HepG2 (cell line): ENCODE results near the gene GPATCH8. TPM values are rescaled to one million over a fixed set of nuclear protein-coding genes. Genes with fewer than 3 reads are reported as not detected.

Experiments
- ATAC-seq: fragments of 200-7000 bp; cut with Tn5 transposase; 3 replicates; pipeline ENCODE4 v1.9.1; 2020; ENCODE audit warnings: mild to moderate bottlenecking, moderate library complexity
- BruUV-seq: library from RNA; stranded (reverse); fragments of 400-500 nt; replicated peaks from 2 replicates; lab custom pipeline; 2021; lab: Mats Ljungman, UMichigan
- CTCF ChIA-PET: fragments of 300-600 bp; formaldehyde crosslinking; extraction: SDS; loops from one replicate; lab custom pipeline; 2021; ENCODE audit warnings: low total read pairs, inconsistent platforms, low intra/inter-chr PET ratio; lab: Yijun Ruan, JAX
- POLR2A ChIA-PET: fragments of 350-600 bp; sonication (Branson Sonifier 250); formaldehyde crosslinking; loops from one replicate; lab custom pipeline; 2020; ENCODE audit warnings: antibody characterized with exemption, inconsistent platforms; lab: Yijun Ruan, JAX
- DNase-seq: peaks from one replicate; pipeline ENCODE4 v3.0.0-alpha.2; 2015; ENCODE audit warnings: low spot score
- FAIRE-seq: peaks from 3 replicates; lab custom pipeline; 2011; peaks lifted over from hg19 to GRCh38; lab: Jason Lieb, UNC
- H2AFZ ChIP-seq: one replicate; pipeline ENCODE4 v1.6.1; 2011; ENCODE audit warnings: low read length, inconsistent platforms
- H3K27ac ChIP-seq: fragments of 300-600 bp; 3 replicates; pipeline ENCODE4 v1.8.0; 2011; ENCODE audit warnings: mixed run types, mild to moderate bottlenecking, mixed read lengths, low read length, inconsistent platforms; ENCODE audit not compliant: insufficient read depth; ENCODE audit errors: extremely low read length
- H3K27me3 ChIP-seq, 2 experiments: fragments of 200-600 bp in 1 of 2; 2 replicates in 1 of 2; 3 replicates in 1 of 2; pipeline versions ENCODE4 v1.6.0 to v1.8.0; 2011; ENCODE audit warnings: low read length in 2 of 2, mild to moderate bottlenecking in 2 of 2, moderate library complexity in 2 of 2, inconsistent platforms in 1 of 2; ENCODE audit not compliant: insufficient read depth in 2 of 2, control insufficient read depth in 1 of 2
- H3K36me3 ChIP-seq, 2 experiments: fragments of 200-600 bp in 1 of 2; replicated peaks in 1 of 2; 2 replicates in 1 of 2; 3 replicates in 1 of 2; pipeline versions ENCODE4 v1.5.1 to v1.8.0; 2011; ENCODE audit warnings: low read length in 2 of 2, inconsistent platforms in 1 of 2; ENCODE audit not compliant: insufficient read depth in 2 of 2, control insufficient read depth in 1 of 2
- H3K4me1 ChIP-seq: 2 replicates; pipeline ENCODE4 v1.5.1; 2012; ENCODE audit warnings: low read length, inconsistent platforms; ENCODE audit not compliant: insufficient read depth
- H3K4me2 ChIP-seq: 2 replicates; pipeline ENCODE4 v1.6.0; 2011; ENCODE audit warnings: low read depth, low read length, inconsistent platforms
- H3K4me3 ChIP-seq, 3 experiments: fragments of 200-600 bp in 1 of 3; sonication (generic), shearing (Covaris generic) in 1 of 3; replicated peaks in 1 of 3; 2 replicates each; pipeline ENCODE4 v1.5.1; 2011 to 2016; ENCODE audit warnings: low read length in 3 of 3, inconsistent platforms in 2 of 3, low read depth in 2 of 3, mild to moderate bottlenecking in 2 of 3, control low read depth in 1 of 3, mixed read lengths in 1 of 3; ENCODE audit not compliant: insufficient read depth in 1 of 3
- H3K79me2 ChIP-seq: one replicate; pipeline ENCODE4 v1.6.1; 2011; ENCODE audit warnings: low read length, inconsistent platforms; ENCODE audit not compliant: insufficient read depth
- H3K9ac ChIP-seq: 2 replicates; pipeline ENCODE4 v1.6.0; 2011; ENCODE audit warnings: mild to moderate bottlenecking, low read depth, low read length, inconsistent platforms; ENCODE audit not compliant: insufficient read depth
- H3K9me3 ChIP-seq: 2 replicates; pipeline ENCODE4 v1.5.1; 2012; ENCODE audit warnings: mild to moderate bottlenecking, low read length
- H4K20me1 ChIP-seq: 2 replicates; pipeline ENCODE4 v1.6.0; 2011; ENCODE audit warnings: inconsistent platforms, mild to moderate bottlenecking, low read length, moderate library complexity; ENCODE audit not compliant: insufficient read depth
- ATF7 ChIP-seq, 2 experiments: fragments of 450-650 bp in 1 of 2; sonication (generic) in 1 of 2; formaldehyde crosslinking in 1 of 2; IDR thresholded peaks; 2 replicates each; pipeline versions ENCODE4 v1.4.0 to v1.6.1; 2016 to 2020; ENCODE audit warnings: antibody characterized with exemption in 1 of 2, mild to moderate bottlenecking in 1 of 2, missing genetic modification reagents in 1 of 2
- KLF11 ChIP-seq: IDR thresholded peaks from 2 replicates; pipeline ENCODE4 v1.6.1; 2016; ENCODE audit warnings: missing compliant biosample characterization
- PRPF4 ChIP-seq: fragments of 200-400 bp; formaldehyde crosslinking; IDR thresholded peaks from 2 replicates; pipeline ENCODE4 v1.6.1; 2016; ENCODE audit warnings: low read length, low read depth; ENCODE audit not compliant: poor library complexity, severe bottlenecking
- SIN3B ChIP-seq: fragments of 150-350 bp; IDR thresholded peaks from 2 replicates; pipeline ENCODE4 v1.6.1; 2014; ENCODE audit warnings: low read length
- TSC22D2 ChIP-seq: sonication (generic); formaldehyde crosslinking; IDR thresholded peaks from 2 replicates; pipeline ENCODE4 v1.5.1; 2020; ENCODE audit warnings: missing genetic modification reagents, mild to moderate bottlenecking, borderline replicate concordance
- WGBS: methylation state at CpG from one replicate; pipeline ENCODE4 v1.1.6; 2017; ENCODE audit warnings: low lambda C conversion rate; 5-methylcytosine and 5-hydroxymethylcytosine counted together
- in situ Hi-C: cut with HindIII; loops from 2 replicates; pipeline ENCODE4 v1.10.0; 2017; ENCODE audit warnings: low pct_unique_long_range_greater_than_20kb; ENCODE audit not compliant: extremely low pct_ligation_motif_present
- intact Hi-C: fragments of 100-400 bp; cut with micrococcal nuclease; formaldehyde crosslinking; loops from one replicate; pipeline ENCODE4 v1.10.0; 2022; ENCODE audit not compliant: unreplicated experiment
- polyA plus RNA-seq, 8 experiments: library from polyadenylated mRNA; depleted of rRNA in 3 of 8; stranded (reverse) in 7 of 8; unstranded in 1 of 8; fragments of >200 nt; fragmentation: Illumina TruSeq in 4 of 8; extraction: Trizol in 4 of 8; gene quantifications; 2 replicates each; pipeline versions ENCODE4 v1.2.1 to v1.2.3, GENCODE V29; 2011 to 2016; ENCODE audit warnings: low read depth in 4 of 8, missing spikeins in 1 of 8, mixed read lengths in 1 of 8; ENCODE audit not compliant: insufficient read depth in 1 of 8
- total RNA-seq, 5 experiments: library from RNA; depleted of rRNA; stranded (reverse); fragments of >200 nt; fragmentation: Illumina TruSeq; extraction: Trizol; gene quantifications; 2 replicates each; pipeline ENCODE4 v1.2.3, GENCODE V29; 2016; ENCODE audit warnings: low read depth in 1 of 5
- TF ChIP-seq, protein P1 (sequence below): sonication (generic); formaldehyde crosslinking; IDR thresholded peaks from 2 replicates; pipeline ENCODE4 v1.8.0; 2022; ENCODE audit warnings: low read depth, missing genetic modification reagents
- TF ChIP-seq, protein P2 (sequence below): sonication (generic); formaldehyde crosslinking; IDR thresholded peaks from 2 replicates; pipeline ENCODE4 v1.5.0; 2020; ENCODE audit warnings: mild to moderate bottlenecking, missing genetic modification reagents
- TF ChIP-seq, protein P3 (sequence below): sonication (generic); formaldehyde crosslinking; IDR thresholded peaks from 2 replicates; pipeline ENCODE4 v1.4.0; 2020; ENCODE audit warnings: missing genetic modification reagents, mild to moderate bottlenecking, borderline replicate concordance
- TF ChIP-seq, protein P4 (sequence below): sonication (generic); formaldehyde crosslinking; IDR thresholded peaks from 2 replicates; pipeline ENCODE4 v1.8.1; 2023; ENCODE audit warnings: mild to moderate bottlenecking, missing genetic modification reagents, borderline replicate concordance

The GPATCH8 gene
- total and polyA plus RNA-seq, 2 of the 13 experiments (the other 11 are each of a cell fraction or from before 2014, with no cell fraction given) = 20.7 to 21.5 TPM

DNA sequence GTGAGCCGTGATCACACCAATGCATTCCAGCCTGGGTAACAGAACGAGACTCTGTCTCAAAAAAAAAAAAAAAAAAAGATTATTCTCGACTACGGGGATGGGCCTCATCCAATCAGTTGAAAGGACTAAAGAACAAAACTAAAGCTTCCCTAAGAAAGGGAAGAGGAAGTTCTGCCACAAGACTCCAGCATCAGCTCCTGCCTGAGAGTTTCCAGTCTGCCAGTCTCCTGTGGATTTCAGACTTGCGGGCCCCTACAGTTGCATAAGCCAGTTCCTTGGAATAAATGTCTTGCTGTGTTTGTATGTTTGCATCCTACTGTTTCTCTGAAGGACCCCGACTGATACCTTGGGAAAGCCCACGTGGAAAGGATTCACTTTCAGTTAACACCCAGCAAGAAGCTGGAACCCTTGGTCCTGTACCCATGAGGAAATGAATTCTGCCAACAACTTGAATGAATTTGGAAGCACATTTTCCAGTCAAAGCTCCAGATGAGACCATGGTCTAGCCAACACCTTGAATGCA, 27.8 kb upstream of the GPATCH8 start:
- no peak overlapping the region for H3K4me2 ChIP-seq
- TF ChIP-seq SIN3B (no peak), PRPF4 (no peak), KLF11 (CRISPR knock-in tag) (no peak), ATF7 (IDR thresholded peaks at IDR 0.05) (no peak), ATF7 (CRISPR knock-in tag; IDR thresholded peaks at IDR 0.05) (no peak), TSC22D2 (no peak)
- TF ChIP-seq, protein P1, sequence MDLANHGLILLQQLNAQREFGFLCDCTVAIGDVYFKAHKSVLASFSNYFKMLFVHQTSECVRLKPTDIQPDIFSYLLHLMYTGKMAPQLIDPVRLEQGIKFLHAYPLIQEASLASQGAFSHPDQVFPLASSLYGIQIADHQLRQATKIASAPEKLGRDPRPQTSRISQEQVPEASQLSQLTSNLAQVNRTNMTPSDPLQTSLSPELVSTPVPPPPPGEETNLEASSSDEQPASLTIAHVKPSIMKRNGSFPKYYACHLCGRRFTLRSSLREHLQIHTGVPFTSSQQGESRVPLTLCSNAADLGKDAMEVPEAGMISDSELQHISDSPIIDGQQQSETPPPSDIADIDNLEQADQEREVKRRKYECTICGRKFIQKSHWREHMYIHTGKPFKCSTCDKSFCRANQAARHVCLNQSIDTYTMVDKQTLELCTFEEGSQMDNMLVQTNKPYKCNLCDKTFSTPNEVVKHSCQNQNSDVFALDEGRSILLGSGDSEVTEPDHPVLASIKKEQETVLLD (CRISPR knock-in tag) = no peak
- TF ChIP-seq, protein P2, sequence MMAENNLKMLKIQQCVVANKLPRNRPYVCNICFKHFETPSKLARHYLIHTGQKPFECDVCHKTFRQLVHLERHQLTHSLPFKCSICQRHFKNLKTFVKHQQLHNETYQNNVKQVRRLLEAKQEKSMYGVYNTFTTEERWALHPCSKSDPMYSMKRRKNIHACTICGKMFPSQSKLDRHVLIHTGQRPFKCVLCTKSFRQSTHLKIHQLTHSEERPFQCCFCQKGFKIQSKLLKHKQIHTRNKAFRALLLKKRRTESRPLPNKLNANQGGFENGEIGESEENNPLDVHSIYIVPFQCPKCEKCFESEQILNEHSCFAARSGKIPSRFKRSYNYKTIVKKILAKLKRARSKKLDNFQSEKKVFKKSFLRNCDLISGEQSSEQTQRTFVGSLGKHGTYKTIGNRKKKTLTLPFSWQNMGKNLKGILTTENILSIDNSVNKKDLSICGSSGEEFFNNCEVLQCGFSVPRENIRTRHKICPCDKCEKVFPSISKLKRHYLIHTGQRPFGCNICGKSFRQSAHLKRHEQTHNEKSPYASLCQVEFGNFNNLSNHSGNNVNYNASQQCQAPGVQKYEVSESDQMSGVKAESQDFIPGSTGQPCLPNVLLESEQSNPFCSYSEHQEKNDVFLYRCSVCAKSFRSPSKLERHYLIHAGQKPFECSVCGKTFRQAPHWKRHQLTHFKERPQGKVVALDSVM = 0 out of 2 replicates have a peak, but pooled peaks have one; percentile 40
- TF ChIP-seq, protein P3, sequence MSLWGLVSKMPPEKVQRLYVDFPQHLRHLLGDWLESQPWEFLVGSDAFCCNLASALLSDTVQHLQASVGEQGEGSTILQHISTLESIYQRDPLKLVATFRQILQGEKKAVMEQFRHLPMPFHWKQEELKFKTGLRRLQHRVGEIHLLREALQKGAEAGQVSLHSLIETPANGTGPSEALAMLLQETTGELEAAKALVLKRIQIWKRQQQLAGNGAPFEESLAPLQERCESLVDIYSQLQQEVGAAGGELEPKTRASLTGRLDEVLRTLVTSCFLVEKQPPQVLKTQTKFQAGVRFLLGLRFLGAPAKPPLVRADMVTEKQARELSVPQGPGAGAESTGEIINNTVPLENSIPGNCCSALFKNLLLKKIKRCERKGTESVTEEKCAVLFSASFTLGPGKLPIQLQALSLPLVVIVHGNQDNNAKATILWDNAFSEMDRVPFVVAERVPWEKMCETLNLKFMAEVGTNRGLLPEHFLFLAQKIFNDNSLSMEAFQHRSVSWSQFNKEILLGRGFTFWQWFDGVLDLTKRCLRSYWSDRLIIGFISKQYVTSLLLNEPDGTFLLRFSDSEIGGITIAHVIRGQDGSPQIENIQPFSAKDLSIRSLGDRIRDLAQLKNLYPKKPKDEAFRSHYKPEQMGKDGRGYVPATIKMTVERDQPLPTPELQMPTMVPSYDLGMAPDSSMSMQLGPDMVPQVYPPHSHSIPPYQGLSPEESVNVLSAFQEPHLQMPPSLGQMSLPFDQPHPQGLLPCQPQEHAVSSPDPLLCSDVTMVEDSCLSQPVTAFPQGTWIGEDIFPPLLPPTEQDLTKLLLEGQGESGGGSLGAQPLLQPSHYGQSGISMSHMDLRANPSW (CRISPR knock-in tag) = no peak
- TF ChIP-seq, protein P4, sequence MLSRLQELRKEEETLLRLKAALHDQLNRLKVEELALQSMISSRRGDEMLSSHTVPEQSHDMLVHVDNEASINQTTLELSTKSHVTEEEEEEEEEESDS = no peak
- TF ChIP-seq, all 625 proteins: peak for 1
- Histone ChIP-seq H3K4me1 (peaks cover 10% of the 10 kb centered on the region), H4K20me1 (no peaks in the 10 kb centered on the region), H3K9ac (no peak overlapping the region), H3K79me2 (no peaks in the 10 kb centered on the region), H3K27me3 (peaks cover 0 to 12% of the 10 kb centered on the region in 2 experiments; a peak in 2 of 5 replicates), H3K27ac (no peak overlapping the region), H3K9me3 (peaks cover 5% of the 10 kb centered on the region), H3K36me3 (no peaks in the 10 kb centered on the region), H3K4me3 (no peak overlapping the region), H2AFZ (no peak overlapping the region)
- 13% methylated on average over 7 of the region's 7 CpGs for WGBS
- DNase-seq (no peak), FAIRE-seq (no peak), ATAC-seq (no peak)
- no TSS peak for BruUV-seq
- POLR2A ChIA-PET = no interaction called here
- intact Hi-C loops = no loop called here
- CTCF ChIA-PET = no interaction called here
- in situ Hi-C loops = loop anchor here (10.0 kb wide), 1 partner anchor 144 kb away; no protein-coding TSS in a partner anchor
